IMR-90 (cell line): ENCODE data around the gene COX8C. TPM values are rescaled to one million over a fixed set of nuclear protein-coding genes. Genes with fewer than 3 reads are reported as not detected.

ENCODE experiments used
- ATAC-seq: fragments of 200-7000 bp; cut with Tn5 transposase; 2 replicates; pipeline ENCODE4 v1.9.1; 2020; ENCODE audit warnings: low read depth, mild to moderate bottlenecking, moderate library complexity
- BruUV-seq: library from RNA; stranded (reverse); fragments of 400-500 nt; replicated peaks from 2 replicates; lab custom pipeline; 2021; lab: Mats Ljungman, UMichigan
- CTCF ChIA-PET: fragments of 300-600 bp; formaldehyde crosslinking; extraction: SDS; loops from one replicate; lab custom pipeline; 2021; ENCODE audit warnings: antibody characterized with exemption; lab: Yijun Ruan, JAX
- POLR2A ChIA-PET: fragments of 300-600 bp; sonication (Branson Sonifier 250); formaldehyde crosslinking; loops from one replicate; lab custom pipeline; 2022; ENCODE audit warnings: antibody characterized with exemption; ENCODE audit not compliant: unreplicated experiment; lab: Charles Lee
- DNase-seq: peaks from one replicate; pipeline ENCODE4 v3.0.0; 2013
- H2AFZ ChIP-seq: replicated peaks from 2 replicates; pipeline ENCODE3; 2013; ENCODE audit warnings: low read length, mild to moderate bottlenecking; ENCODE audit not compliant: poor library complexity
- H2AK5ac ChIP-seq: 2 replicates; pipeline ENCODE4 v1.6.1; 2013; ENCODE audit warnings: low read depth, low read length, inconsistent platforms
- H2AK9ac ChIP-seq: replicated peaks from 2 replicates; pipeline ENCODE3; 2013; ENCODE audit warnings: mild to moderate bottlenecking, low read depth, low read length, moderate library complexity; ENCODE audit not compliant: poor library complexity
- H2BK120ac ChIP-seq: 2 replicates; pipeline ENCODE4 v1.6.1; 2013; ENCODE audit warnings: low read depth, low read length, inconsistent platforms
- H2BK15ac ChIP-seq: 3 replicates; pipeline ENCODE4 v1.6.1; 2013; ENCODE audit warnings: low read depth, low read length, inconsistent platforms
- H2BK20ac ChIP-seq: 2 replicates; pipeline ENCODE4 v1.6.1; 2013; ENCODE audit warnings: low read depth, mild to moderate bottlenecking, inconsistent platforms, low read length, moderate library complexity
- H2BK5ac ChIP-seq: 2 replicates; pipeline ENCODE4 v1.6.1; 2013; ENCODE audit warnings: mild to moderate bottlenecking, low read depth, low read length, inconsistent platforms; ENCODE audit not compliant: poor library complexity, severe bottlenecking
- H3K14ac ChIP-seq: replicated peaks from 2 replicates; pipeline ENCODE4 v1.6.1; 2013; ENCODE audit warnings: low read depth, low read length, inconsistent platforms
- H3K18ac ChIP-seq: 2 replicates; pipeline ENCODE4 v1.6.1; 2013; ENCODE audit warnings: low read depth, low read length, control low read depth
- H3K23ac ChIP-seq: 2 replicates; pipeline ENCODE4 v1.6.1; 2013; ENCODE audit warnings: low read depth, low read length, inconsistent platforms
- H3K27ac ChIP-seq: 2 replicates; pipeline ENCODE4 v1.5.1; 2013; ENCODE audit warnings: mild to moderate bottlenecking, control low read depth, low read length; ENCODE audit not compliant: insufficient read depth
- H3K27me3 ChIP-seq: 2 replicates; pipeline ENCODE4 v1.6.1; 2013; ENCODE audit warnings: low read length; ENCODE audit not compliant: control insufficient read depth, insufficient read depth
- H3K36me3 ChIP-seq: 2 replicates; pipeline ENCODE4 v1.6.1; 2013; ENCODE audit warnings: low read length, mixed read lengths; ENCODE audit not compliant: control insufficient read depth, insufficient read depth
- H3K4ac ChIP-seq: 2 replicates; pipeline ENCODE4 v1.6.1; 2013; ENCODE audit warnings: low read depth, low read length, inconsistent platforms
- H3K4me1 ChIP-seq: 2 replicates; pipeline ENCODE4 v1.6.1; 2013; ENCODE audit warnings: low read length, mixed read lengths; ENCODE audit not compliant: control insufficient read depth, insufficient read depth
- H3K4me2 ChIP-seq: 2 replicates; pipeline ENCODE4 v1.6.1; 2013; ENCODE audit warnings: low read depth, mild to moderate bottlenecking, control low read depth, low read length, moderate library complexity
- H3K4me3 ChIP-seq: 2 replicates; pipeline ENCODE4 v1.5.1; 2013; ENCODE audit warnings: low read depth, mild to moderate bottlenecking, control low read depth, low read length, moderate library complexity; ENCODE audit not compliant: insufficient read depth
- H3K56ac ChIP-seq: 2 replicates; pipeline ENCODE4 v1.6.1; 2013; ENCODE audit warnings: low read length, inconsistent platforms; ENCODE audit not compliant: insufficient read depth; ENCODE audit errors: extremely low read depth
- H3K79me1 ChIP-seq, 2 experiments: 2 replicates each; pipeline ENCODE4 v1.6.1; 2013; ENCODE audit warnings: low read length in 2 of 2, inconsistent platforms in 1 of 2, low read depth in 1 of 2
- H3K9ac ChIP-seq: 2 replicates; pipeline ENCODE4 v1.6.1; 2013; ENCODE audit warnings: low read depth, low read length, control low read depth
- H3K9me1 ChIP-seq: 2 replicates; pipeline ENCODE4 v1.6.1; 2013; ENCODE audit warnings: low read length, inconsistent platforms; ENCODE audit not compliant: insufficient read depth
- H3K9me3 ChIP-seq: 2 replicates; pipeline ENCODE4 v1.6.1; 2013; ENCODE audit warnings: low read length; ENCODE audit not compliant: control insufficient read depth, insufficient read depth
- H4K20me1 ChIP-seq: 2 replicates; pipeline ENCODE4 v1.6.1; 2013; ENCODE audit warnings: low read length, inconsistent platforms; ENCODE audit not compliant: insufficient read depth
- H4K5ac ChIP-seq: 2 replicates; pipeline ENCODE4 v1.6.1; 2013; ENCODE audit warnings: mild to moderate bottlenecking, low read depth, low read length, control low read depth
- H4K8ac ChIP-seq, 2 experiments: 2 replicates each; pipeline ENCODE4 v1.6.1; 2013; ENCODE audit warnings: low read depth in 2 of 2, low read length in 2 of 2, control low read depth in 1 of 2, inconsistent platforms in 1 of 2
- H4K91ac ChIP-seq: 2 replicates; pipeline ENCODE4 v1.6.1; 2013; ENCODE audit warnings: low read depth, low read length, inconsistent platforms; ENCODE audit not compliant: insufficient read depth
- BHLHE40 ChIP-seq: fragments of 150-350 bp; IDR thresholded peaks from 2 replicates; pipeline ENCODE4 v1.6.1; 2016; ENCODE audit warnings: mild to moderate bottlenecking, low read depth, low read length
- dilution Hi-C: fragments of 300-500 bp; cut with HindIII; formaldehyde crosslinking; loops from one replicate; pipeline ENCODE4 v1.14.3; 2018; ENCODE audit warnings: low sequenced_read_pairs; ENCODE audit not compliant: unreplicated experiment
- in situ Hi-C: fragments of 300-500 bp; cut with MboI; formaldehyde crosslinking; loops from 3 replicates; pipeline ENCODE4 v1.14.3; 2019; ENCODE audit warnings: low sequenced_read_pairs, inconsistent platforms, mixed read lengths
- intact Hi-C: fragments of 100-400 bp; cut with micrococcal nuclease; formaldehyde crosslinking; loops from 2 replicates; pipeline ENCODE4 v1.10.0; 2022
- polyA plus RNA-seq, 3 experiments: library from polyadenylated mRNA; depleted of rRNA; stranded (reverse); fragments of >200 nt; gene quantifications; 2 replicates each; pipeline ENCODE4 v1.2.3, GENCODE V29; 2012; ENCODE audit warnings: low replicate concordance in 1 of 3
- total RNA-seq: library from RNA; depleted of rRNA; stranded (reverse); fragments of >200 nt; gene quantifications from 2 replicates; pipeline ENCODE4 v1.2.3, GENCODE V29; 2012
- TF ChIP-seq, protein P1 (sequence below): fragments of 150-350 bp; IDR thresholded peaks from 2 replicates; pipeline ENCODE4 v1.6.1; 2017; ENCODE audit warnings: mild to moderate bottlenecking, antibody characterized with exemption, low read length, low read depth

The COX8C gene
- total and polyA plus RNA-seq, 2 of the 4 experiments (the other 2 are of a cell fraction): not detected

GRCh38 chr14:93315575-93315974, 31.4 kb upstream of the COX8C start:
- intact Hi-C loops (no loop called here), dilution Hi-C loops (no loop called here)
- POLR2A ChIA-PET: no interaction called here

More at GRCh38 chr14:93315575-93315974, 31.4 kb upstream of the COX8C start:
- Histone ChIP-seq H3K27ac (no peak overlapping the region), H3K9me3 (no peaks in the 10 kb centered on the region), H2AK5ac (no peak overlapping the region), H4K91ac (no peak overlapping the region), H3K9me1 (peaks cover 8% of the 10 kb centered on the region; the same call in 1 of the 2 replicates), H4K20me1 (peaks cover 37% of the 10 kb centered on the region), H2BK20ac (no peak overlapping the region), H3K4me1 (peaks cover 12% of the 10 kb centered on the region), H3K79me1 (peaks cover 20 to 55% of the 10 kb centered on the region in 2 experiments), H2BK120ac (no peak overlapping the region), H3K23ac (no peak overlapping the region), H3K9ac (no peak overlapping the region), H3K56ac (no peak overlapping the region), H3K36me3 (no peaks in the 10 kb centered on the region), H3K14ac (no peak overlapping the region), H3K18ac (no peak overlapping the region), H2AFZ (no peak overlapping the region), H4K8ac (no peak overlapping the region), H2AK9ac (no peak overlapping the region), H3K4me3 (no peak overlapping the region), H2BK5ac (no peak overlapping the region), H4K5ac (no peak overlapping the region), H3K4ac (no peak overlapping the region), H2BK15ac (no peak overlapping the region), H3K27me3 (no peaks in the 10 kb centered on the region), H3K4me2 (no peak overlapping the region)
- no peak for ATAC-seq
- in situ Hi-C loops: loop anchor here (25.0 kb wide), 1 partner anchor 1803 kb away; the partner anchor contains the start of gene PPP4R3A
- DNase-seq: no peak
- TF ChIP-seq, protein P1, sequence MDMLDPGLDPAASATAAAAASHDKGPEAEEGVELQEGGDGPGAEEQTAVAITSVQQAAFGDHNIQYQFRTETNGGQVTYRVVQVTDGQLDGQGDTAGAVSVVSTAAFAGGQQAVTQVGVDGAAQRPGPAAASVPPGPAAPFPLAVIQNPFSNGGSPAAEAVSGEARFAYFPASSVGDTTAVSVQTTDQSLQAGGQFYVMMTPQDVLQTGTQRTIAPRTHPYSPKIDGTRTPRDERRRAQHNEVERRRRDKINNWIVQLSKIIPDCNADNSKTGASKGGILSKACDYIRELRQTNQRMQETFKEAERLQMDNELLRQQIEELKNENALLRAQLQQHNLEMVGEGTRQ: no peak
- TF ChIP-seq BHLHE40: no peak
- BruUV-seq: no TSS peak
- CTCF ChIA-PET: no interaction called here
